Activated CD4-positive, CD25-positive, alpha-beta regulatory T cell (primary cell): Measurements from ENCODE around the gene TRIM62.

Source experiments
- DNase-seq, 4 experiments: peaks; one replicate each; lab custom pipeline; 2025; lab: John Stamatoyannopoulos, UW

The TRIM62 gene

GRCh38 chr1:33181921-33182341 is at the start of gene TRIM62:
TRIM62 (minus strand) TSS chr1:33182043; CDS start chr1:33181432, 611 bp downstream.
- peak; percentile 26 to 65 (median 58) for DNase-seq

- no peak for DNase-seq
Observed at GRCh38 chr1:33231166-33231565, 49.3 kb upstream of the TRIM62 start.

- no peak for DNase-seq
Observed at GRCh38 chr1:33228935-33229487, 47.2 kb upstream of the TRIM62 start.

GRCh38 chr1:33225586-33225985 is 43.7 kb upstream of the TRIM62 start:
- no peak for DNase-seq

- no peak for DNase-seq
Observed at GRCh38 chr1:33224166-33224707, 42.4 kb upstream of the TRIM62 start.

GRCh38 chr1:33222381-33222780 is 40.5 kb upstream of the TRIM62 start:
- no peak for DNase-seq

GRCh38 chr1:33221385-33221758 is 39.5 kb upstream of the TRIM62 start:
- DNase-seq = no peak

GRCh38 chr1:33220676-33221384 is 39.0 kb upstream of the TRIM62 start:
- no peak for DNase-seq

- no peak for DNase-seq
Observed at GRCh38 chr1:33219886-33220661, 38.2 kb upstream of the TRIM62 start.

- no peak for DNase-seq
Observed at GRCh38 chr1:33211972-33212371, 30.1 kb upstream of the TRIM62 start.

GRCh38 chr1:33206340-33206739 is 24.5 kb upstream of the TRIM62 start:
- DNase-seq = no peak

- no peak for DNase-seq
Observed at GRCh38 chr1:33195556-33195955, 13.7 kb upstream of the TRIM62 start.

GRCh38 chr1:33191731-33192275 is 10.0 kb upstream of the TRIM62 start:
- DNase-seq = no peak

- no peak for DNase-seq
Observed at GRCh38 chr1:33190701-33191100, 8.9 kb upstream of the TRIM62 start.

GRCh38 chr1:33188572-33189275 is 6.9 kb upstream of the TRIM62 start:
- no peak for DNase-seq

GRCh38 chr1:33186936-33187335 is 5.1 kb upstream of the TRIM62 start:
- DNase-seq = no peak

GRCh38 chr1:33185541-33185940 is 3.7 kb upstream of the TRIM62 start:
- no peak for DNase-seq

GRCh38 chr1:33183306-33183705 is 1.5 kb upstream of the TRIM62 start:
- DNase-seq = no peak

GRCh38 chr1:33182896-33183295 is 1.1 kb upstream of the TRIM62 start:
- no peak for DNase-seq

GRCh38 chr1:33182401-33182841 is 578 bp upstream of the TRIM62 start:
- no peak for DNase-seq
